Neutrophil (primary cell): Measurements from ENCODE around the gene ITGAD.

ENCODE experiments used
- H3K27ac ChIP-seq: fragments of 200-600 bp; sonication (generic); 2 replicates; pipeline ENCODE4 v1.5.1; 2016; ENCODE audit warnings: mild to moderate bottlenecking, moderate library complexity
- H3K27me3 ChIP-seq: fragments of 200-600 bp; sonication (generic); 2 replicates; pipeline ENCODE4 v1.6.0; 2016; ENCODE audit warnings: mild to moderate bottlenecking
- H3K36me3 ChIP-seq: fragments of 200-600 bp; sonication (generic); 2 replicates; pipeline ENCODE4 v1.5.1; 2017
- H3K4me1 ChIP-seq, 2 experiments: fragments of 200-600 bp in 1 of 2; sonication (generic) in 1 of 2; 1 replicate in 1 of 2; 2 replicates in 1 of 2; pipeline versions ENCODE4 v1.5.1 to v1.6.1; 2013 to 2016; ENCODE audit warnings: low read depth in 1 of 2, low read length in 1 of 2, mild to moderate bottlenecking in 1 of 2, moderate library complexity in 1 of 2; ENCODE audit not compliant: control insufficient read depth in 1 of 2, insufficient read depth in 1 of 2
- H3K4me3 ChIP-seq, 2 experiments: fragments of 200-600 bp in 1 of 2; sonication (generic) in 1 of 2; 1 replicate in 1 of 2; 2 replicates in 1 of 2; pipeline ENCODE4 v1.5.1; 2013 to 2016; ENCODE audit warnings: low read depth in 1 of 2, low read length in 1 of 2, mild to moderate bottlenecking in 1 of 2, moderate library complexity in 1 of 2
- H3K9me3 ChIP-seq: fragments of 200-600 bp; sonication (generic); 2 replicates; pipeline ENCODE4 v1.5.1; 2016
- CTCF ChIP-seq: fragments of 200-600 bp; sonication (generic); IDR thresholded peaks from 2 replicates; pipeline ENCODE4 v1.5.1; 2016; ENCODE audit warnings: antibody characterized with exemption

Gene ITGAD

GRCh38 chr16:31472709-31473203, 79.6 kb downstream of the ITGAD start:
- peaks cover 22 to 31% of the 10 kb centered on the region in 2 experiments for H3K4me1 ChIP-seq
- no peaks in the 10 kb centered on the region for H3K36me3 ChIP-seq
- H3K9me3 ChIP-seq, result no peaks in the 10 kb centered on the region
- no peak overlapping the region for H3K4me3 ChIP-seq
- H3K27ac ChIP-seq, result no peak overlapping the region
- H3K27me3 ChIP-seq, result peaks cover 70% of the 10 kb centered on the region
- TF ChIP-seq CTCF, result no peak

- Histone ChIP-seq H3K4me3 (no peak overlapping the region), H3K27ac (no peak overlapping the region), H3K36me3 (no peaks in the 10 kb centered on the region), H3K9me3 (no peaks in the 10 kb centered on the region), H3K27me3 (peaks cover 77% of the 10 kb centered on the region), H3K4me1 (peaks cover 22 to 32% of the 10 kb centered on the region in 2 experiments)
- no peak for TF ChIP-seq CTCF
Measured at GRCh38 chr16:31473264-31473984, 80.3 kb downstream of the ITGAD start.

- H3K4me1 ChIP-seq, result peaks cover 22 to 32% of the 10 kb centered on the region in 2 experiments
- no peaks in the 10 kb centered on the region for H3K9me3 ChIP-seq
- no peak overlapping the region for H3K4me3 ChIP-seq
- H3K27me3 ChIP-seq, result peaks cover 81% of the 10 kb centered on the region
- no peaks in the 10 kb centered on the region for H3K36me3 ChIP-seq
- H3K27ac ChIP-seq, result no peak overlapping the region
- TF ChIP-seq CTCF, result no peak
Measured at GRCh38 chr16:31474173-31474714, 81.1 kb downstream of the ITGAD start.

GRCh38 chr16:31474773-31475738, 81.9 kb downstream of the ITGAD start:
- no peaks in the 10 kb centered on the region for H3K36me3 ChIP-seq
- no peak overlapping the region for H3K27ac ChIP-seq
- H3K4me1 ChIP-seq, result peaks cover 22 to 32% of the 10 kb centered on the region in 2 experiments
- H3K9me3 ChIP-seq, result no peaks in the 10 kb centered on the region
- no peak overlapping the region for H3K4me3 ChIP-seq
- no peak for TF ChIP-seq CTCF
- H3K27me3 ChIP-seq, result peaks cover 81% of the 10 kb centered on the region

- Histone ChIP-seq H3K9me3 (no peaks in the 10 kb centered on the region), H3K27me3 (peaks cover 78% of the 10 kb centered on the region), H3K4me1 (peaks cover 22 to 36% of the 10 kb centered on the region in 2 experiments), H3K27ac (no peak overlapping the region), H3K4me3 (peak overlapping the region; percentile 78 to 91), H3K36me3 (no peaks in the 10 kb centered on the region)
- no peak for TF ChIP-seq CTCF
Measured at GRCh38 chr16:31475946-31476302, 82.8 kb downstream of the ITGAD start.
